HL-60 (cell line): ENCODE results near the gene ESR2.

Source experiments
- POLR2AphosphoS5 ChIP-seq: IDR thresholded peaks from 2 replicates; pipeline ENCODE4 v1.6.1; 2012; ENCODE audit warnings: low read depth
- TF ChIP-seq, protein P1 (sequence below): IDR thresholded peaks from one replicate; pipeline ENCODE4 v1.5.1; 2011; ENCODE audit warnings: low read length, control low read depth, inconsistent platforms; ENCODE audit not compliant: insufficient read depth
- TF ChIP-seq, protein P2 (sequence below): IDR thresholded peaks from 2 replicates; pipeline ENCODE4 v1.6.1; 2012; ENCODE audit warnings: low read depth; ENCODE audit not compliant: insufficient replicate concordance

DNA sequence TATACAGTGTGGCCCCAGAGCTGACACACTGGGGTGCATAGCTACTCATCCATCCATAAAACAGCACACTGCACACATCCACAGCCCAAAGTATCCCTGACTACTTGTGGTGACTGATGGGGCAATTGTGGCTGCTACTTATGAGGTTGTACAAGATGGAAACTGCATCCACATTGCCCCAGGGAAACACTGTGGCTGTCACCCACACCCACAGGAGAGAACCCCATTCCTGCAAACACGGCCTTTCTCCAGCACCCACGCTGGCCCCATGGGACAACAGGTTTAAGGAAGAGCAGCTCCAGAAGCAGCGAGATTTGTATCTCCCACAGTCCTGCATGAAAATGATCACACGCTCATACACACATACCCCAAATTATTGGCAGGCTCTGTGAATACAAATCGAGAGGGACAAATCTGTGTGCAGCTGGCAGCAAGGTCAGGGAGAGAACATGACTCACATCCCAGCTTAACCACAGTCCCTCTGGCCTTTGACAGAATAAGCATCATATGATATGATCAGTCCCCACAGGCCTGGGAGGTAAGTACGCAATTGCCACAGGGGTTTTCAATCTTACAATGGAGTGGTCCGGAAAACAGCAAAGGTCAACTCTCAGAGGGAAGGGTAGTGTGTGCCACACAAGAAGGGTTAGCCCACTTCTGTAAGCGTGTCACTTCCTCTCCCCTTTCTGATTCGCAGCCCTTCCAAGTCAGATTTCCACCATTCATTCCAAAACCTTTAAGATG is 61.9 kb downstream of the ESR2 start:
- TF ChIP-seq, protein P1, sequence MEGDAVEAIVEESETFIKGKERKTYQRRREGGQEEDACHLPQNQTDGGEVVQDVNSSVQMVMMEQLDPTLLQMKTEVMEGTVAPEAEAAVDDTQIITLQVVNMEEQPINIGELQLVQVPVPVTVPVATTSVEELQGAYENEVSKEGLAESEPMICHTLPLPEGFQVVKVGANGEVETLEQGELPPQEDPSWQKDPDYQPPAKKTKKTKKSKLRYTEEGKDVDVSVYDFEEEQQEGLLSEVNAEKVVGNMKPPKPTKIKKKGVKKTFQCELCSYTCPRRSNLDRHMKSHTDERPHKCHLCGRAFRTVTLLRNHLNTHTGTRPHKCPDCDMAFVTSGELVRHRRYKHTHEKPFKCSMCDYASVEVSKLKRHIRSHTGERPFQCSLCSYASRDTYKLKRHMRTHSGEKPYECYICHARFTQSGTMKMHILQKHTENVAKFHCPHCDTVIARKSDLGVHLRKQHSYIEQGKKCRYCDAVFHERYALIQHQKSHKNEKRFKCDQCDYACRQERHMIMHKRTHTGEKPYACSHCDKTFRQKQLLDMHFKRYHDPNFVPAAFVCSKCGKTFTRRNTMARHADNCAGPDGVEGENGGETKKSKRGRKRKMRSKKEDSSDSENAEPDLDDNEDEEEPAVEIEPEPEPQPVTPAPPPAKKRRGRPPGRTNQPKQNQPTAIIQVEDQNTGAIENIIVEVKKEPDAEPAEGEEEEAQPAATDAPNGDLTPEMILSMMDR, result no peak
- no peak for TF ChIP-seq POLR2AphosphoS5
- TF ChIP-seq, protein P2, sequence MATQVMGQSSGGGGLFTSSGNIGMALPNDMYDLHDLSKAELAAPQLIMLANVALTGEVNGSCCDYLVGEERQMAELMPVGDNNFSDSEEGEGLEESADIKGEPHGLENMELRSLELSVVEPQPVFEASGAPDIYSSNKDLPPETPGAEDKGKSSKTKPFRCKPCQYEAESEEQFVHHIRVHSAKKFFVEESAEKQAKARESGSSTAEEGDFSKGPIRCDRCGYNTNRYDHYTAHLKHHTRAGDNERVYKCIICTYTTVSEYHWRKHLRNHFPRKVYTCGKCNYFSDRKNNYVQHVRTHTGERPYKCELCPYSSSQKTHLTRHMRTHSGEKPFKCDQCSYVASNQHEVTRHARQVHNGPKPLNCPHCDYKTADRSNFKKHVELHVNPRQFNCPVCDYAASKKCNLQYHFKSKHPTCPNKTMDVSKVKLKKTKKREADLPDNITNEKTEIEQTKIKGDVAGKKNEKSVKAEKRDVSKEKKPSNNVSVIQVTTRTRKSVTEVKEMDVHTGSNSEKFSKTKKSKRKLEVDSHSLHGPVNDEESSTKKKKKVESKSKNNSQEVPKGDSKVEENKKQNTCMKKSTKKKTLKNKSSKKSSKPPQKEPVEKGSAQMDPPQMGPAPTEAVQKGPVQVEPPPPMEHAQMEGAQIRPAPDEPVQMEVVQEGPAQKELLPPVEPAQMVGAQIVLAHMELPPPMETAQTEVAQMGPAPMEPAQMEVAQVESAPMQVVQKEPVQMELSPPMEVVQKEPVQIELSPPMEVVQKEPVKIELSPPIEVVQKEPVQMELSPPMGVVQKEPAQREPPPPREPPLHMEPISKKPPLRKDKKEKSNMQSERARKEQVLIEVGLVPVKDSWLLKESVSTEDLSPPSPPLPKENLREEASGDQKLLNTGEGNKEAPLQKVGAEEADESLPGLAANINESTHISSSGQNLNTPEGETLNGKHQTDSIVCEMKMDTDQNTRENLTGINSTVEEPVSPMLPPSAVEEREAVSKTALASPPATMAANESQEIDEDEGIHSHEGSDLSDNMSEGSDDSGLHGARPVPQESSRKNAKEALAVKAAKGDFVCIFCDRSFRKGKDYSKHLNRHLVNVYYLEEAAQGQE, result no peak
